Glutamatergic neuron (in vitro differentiated cells): ENCODE data around the gene NR6A1. TPM values are rescaled to one million over a fixed set of nuclear protein-coding genes. Genes with fewer than 3 reads are reported as not detected.

Source experiments
- DNase-seq: peaks from one replicate; pipeline ENCODE4 v3.0.0; 2022
- H3K27ac Mint-ChIP-seq: one replicate; pipeline ENCODE4 v1.8.0; 2020; ENCODE audit warnings: mild to moderate bottlenecking, mixed read lengths, inconsistent platforms; ENCODE audit not compliant: unreplicated experiment
- H3K27me3 Mint-ChIP-seq: one replicate; pipeline ENCODE4 v1.8.0; 2020; ENCODE audit warnings: mild to moderate bottlenecking, moderate library complexity, mixed read lengths, inconsistent platforms; ENCODE audit not compliant: unreplicated experiment
- H3K36me3 Mint-ChIP-seq: one replicate; pipeline ENCODE4 v1.8.0; 2020; ENCODE audit warnings: mild to moderate bottlenecking, mixed read lengths, inconsistent platforms; ENCODE audit not compliant: unreplicated experiment
- H3K4me1 Mint-ChIP-seq: one replicate; pipeline ENCODE4 v1.8.0; 2020; ENCODE audit warnings: mild to moderate bottlenecking, low read depth, mixed read lengths, inconsistent platforms; ENCODE audit not compliant: unreplicated experiment
- H3K4me3 Mint-ChIP-seq: one replicate; pipeline ENCODE4 v1.8.0; 2020; ENCODE audit warnings: mild to moderate bottlenecking, mixed read lengths, inconsistent platforms; ENCODE audit not compliant: unreplicated experiment
- H3K9me3 Mint-ChIP-seq: one replicate; pipeline ENCODE4 v1.8.0; 2020; ENCODE audit warnings: mild to moderate bottlenecking, moderate library complexity, mixed read lengths, inconsistent platforms; ENCODE audit not compliant: unreplicated experiment
- total RNA-seq: library from RNA; stranded (reverse); fragmentation: NEBNext Ultra II Directional; extraction: Animal tissue kit (Norgen Biotek cat#: 25700); gene quantifications from one replicate; pipeline ENCODE4 v1.2.1, GENCODE V29; 2021; ENCODE audit not compliant: unreplicated experiment
- TF ChIP-seq, protein P1 (sequence below): fragments of 200-600 bp; sonication (generic); IDR thresholded peaks from one replicate; pipeline ENCODE4 v1.5.0; 2021; ENCODE audit not compliant: partially characterized antibody, unreplicated experiment

Gene NR6A1
- total RNA-seq, 1 donor from 2014 or later = 51.0 TPM

DNA sequence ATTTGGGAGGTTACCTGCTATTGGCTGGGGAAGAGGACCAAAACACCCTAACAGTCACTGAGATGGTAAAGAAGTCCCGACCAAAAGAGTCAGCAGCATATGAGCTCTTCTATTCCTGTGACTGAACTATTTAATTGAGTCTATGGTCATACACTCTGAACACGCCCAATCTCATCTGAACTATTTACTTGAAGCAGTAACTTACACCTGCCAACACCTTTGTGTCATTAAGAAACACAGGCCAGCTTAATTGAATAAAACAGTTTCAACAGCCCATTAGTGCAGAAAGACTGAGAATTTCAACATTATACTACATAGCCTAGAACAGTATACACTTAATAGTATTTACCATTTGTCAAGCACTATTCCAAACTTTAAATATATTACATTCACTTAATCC lies 47.8 kb downstream of the NR6A1 start:
- no peak overlapping the region for H3K4me3 Mint-ChIP-seq
- H3K27ac Mint-ChIP-seq = no peak overlapping the region

DNA sequence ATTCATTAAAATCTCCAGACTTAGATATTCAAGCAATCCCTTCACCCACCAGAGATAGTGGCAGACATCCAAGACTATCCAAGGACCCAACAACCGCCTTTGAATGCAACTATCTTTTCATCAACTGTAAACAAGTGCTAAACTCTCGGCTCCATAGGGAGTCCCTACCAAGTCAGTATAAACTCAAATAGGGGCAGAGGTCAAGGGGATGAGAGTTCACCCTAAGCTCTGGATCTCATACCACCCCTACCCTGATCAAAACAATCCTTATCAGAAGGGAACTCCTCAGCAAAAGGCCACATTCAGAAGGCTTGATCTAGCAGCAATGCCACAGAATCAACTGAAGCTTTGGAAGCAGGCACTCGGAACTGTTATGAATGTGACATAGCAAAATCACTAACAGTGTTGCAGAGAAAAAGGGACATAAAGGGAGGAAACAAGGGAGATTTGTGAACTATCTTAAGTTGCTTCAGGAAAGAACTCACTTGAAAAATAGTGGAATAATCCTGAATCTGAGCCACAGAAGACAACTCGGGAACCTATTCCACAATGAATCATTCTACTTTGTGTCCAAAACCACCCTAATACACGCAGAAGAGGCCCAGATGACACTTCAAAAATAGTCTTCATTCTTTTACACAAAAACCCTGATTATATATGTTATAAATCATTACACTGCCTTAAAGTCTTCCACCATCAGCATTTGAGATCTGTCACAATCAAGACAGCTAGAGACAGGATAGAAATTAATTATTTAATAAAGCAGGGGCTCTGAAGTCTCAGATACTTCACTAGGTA lies 49.8 kb downstream of the NR6A1 start:
- Mint-ChIP-seq H3K4me1 (peaks cover 6% of the 10 kb centered on the region), H3K36me3 (no peaks in the 10 kb centered on the region)
- no peak for DNase-seq

More for the DNA sequence above, 47.8 kb downstream of the NR6A1 start:
- no peaks in the 10 kb centered on the region for H3K9me3 Mint-ChIP-seq
- TF ChIP-seq, protein P1, sequence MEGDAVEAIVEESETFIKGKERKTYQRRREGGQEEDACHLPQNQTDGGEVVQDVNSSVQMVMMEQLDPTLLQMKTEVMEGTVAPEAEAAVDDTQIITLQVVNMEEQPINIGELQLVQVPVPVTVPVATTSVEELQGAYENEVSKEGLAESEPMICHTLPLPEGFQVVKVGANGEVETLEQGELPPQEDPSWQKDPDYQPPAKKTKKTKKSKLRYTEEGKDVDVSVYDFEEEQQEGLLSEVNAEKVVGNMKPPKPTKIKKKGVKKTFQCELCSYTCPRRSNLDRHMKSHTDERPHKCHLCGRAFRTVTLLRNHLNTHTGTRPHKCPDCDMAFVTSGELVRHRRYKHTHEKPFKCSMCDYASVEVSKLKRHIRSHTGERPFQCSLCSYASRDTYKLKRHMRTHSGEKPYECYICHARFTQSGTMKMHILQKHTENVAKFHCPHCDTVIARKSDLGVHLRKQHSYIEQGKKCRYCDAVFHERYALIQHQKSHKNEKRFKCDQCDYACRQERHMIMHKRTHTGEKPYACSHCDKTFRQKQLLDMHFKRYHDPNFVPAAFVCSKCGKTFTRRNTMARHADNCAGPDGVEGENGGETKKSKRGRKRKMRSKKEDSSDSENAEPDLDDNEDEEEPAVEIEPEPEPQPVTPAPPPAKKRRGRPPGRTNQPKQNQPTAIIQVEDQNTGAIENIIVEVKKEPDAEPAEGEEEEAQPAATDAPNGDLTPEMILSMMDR = no peak
- no peaks in the 10 kb centered on the region for H3K36me3 Mint-ChIP-seq
- no peak for DNase-seq
- peaks cover 6% of the 10 kb centered on the region for H3K4me1 Mint-ChIP-seq
- H3K27me3 Mint-ChIP-seq = no peaks in the 10 kb centered on the region

DNA sequence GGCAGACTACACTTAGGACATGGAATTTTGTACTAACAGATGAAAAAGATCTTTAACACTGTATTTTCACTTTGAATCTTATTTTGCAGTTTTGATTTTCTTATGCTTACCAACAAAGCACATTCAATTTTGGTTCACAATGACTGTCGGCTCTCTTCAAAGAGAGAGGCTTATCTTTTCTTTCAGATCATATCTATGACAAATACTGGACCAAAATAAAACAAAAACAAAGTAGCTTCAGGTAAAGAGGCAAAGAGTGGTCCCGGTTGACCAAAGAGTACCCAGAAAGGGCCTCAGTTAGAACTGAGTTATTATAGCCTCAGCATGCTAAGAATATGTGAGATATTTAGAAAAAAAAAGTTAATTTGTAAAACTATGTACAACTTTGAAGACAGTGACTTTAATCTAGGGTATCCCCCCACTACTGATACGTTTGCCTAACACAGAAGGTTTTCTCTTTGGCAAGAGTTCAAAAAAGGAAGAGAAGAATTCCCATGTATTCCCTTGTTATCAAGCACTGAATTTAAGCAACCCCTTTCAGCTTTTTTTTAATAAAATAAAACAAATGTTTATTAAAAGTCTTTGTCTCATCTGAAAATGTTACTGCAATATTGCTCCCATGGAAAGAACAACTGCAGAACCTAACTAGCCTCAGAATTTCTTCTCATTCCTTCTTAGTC lies 50.5 kb downstream of the NR6A1 start:
- H3K27me3 Mint-ChIP-seq = no peaks in the 10 kb centered on the region
- H3K4me1 Mint-ChIP-seq = peaks cover 6% of the 10 kb centered on the region
- no peak for DNase-seq
- TF ChIP-seq, protein P1 = no peak
- H3K4me3 Mint-ChIP-seq = no peak overlapping the region
- H3K27ac Mint-ChIP-seq = no peak overlapping the region
- H3K9me3 Mint-ChIP-seq = peaks cover 1% of the 10 kb centered on the region
- no peaks in the 10 kb centered on the region for H3K36me3 Mint-ChIP-seq

More for the DNA sequence above, 49.8 kb downstream of the NR6A1 start:
- H3K9me3 Mint-ChIP-seq = peaks cover 1% of the 10 kb centered on the region
- H3K4me3 Mint-ChIP-seq = no peak overlapping the region
- no peaks in the 10 kb centered on the region for H3K27me3 Mint-ChIP-seq
- H3K27ac Mint-ChIP-seq = no peak overlapping the region
- TF ChIP-seq, protein P1 = no peak

DNA sequence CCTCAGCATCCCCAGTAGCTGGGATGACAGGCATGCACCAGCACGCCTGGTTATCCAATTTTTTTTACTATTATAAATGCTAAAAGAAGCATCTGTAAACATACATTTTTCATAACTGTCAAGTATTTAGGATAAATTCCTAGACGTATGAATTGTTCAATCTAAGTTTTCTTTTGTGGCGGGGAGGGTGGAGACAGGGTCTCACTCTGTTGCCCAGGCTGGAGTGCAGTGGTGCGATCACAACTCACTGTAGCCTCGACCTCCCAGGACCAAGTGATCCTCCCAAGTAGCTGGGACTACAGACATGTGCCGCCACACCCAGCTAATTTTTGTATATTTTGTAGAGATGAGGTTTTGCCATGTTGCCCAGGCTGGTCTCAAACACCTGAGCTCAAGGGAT lies 52.2 kb downstream of the NR6A1 start:
- no peak for DNase-seq
- Mint-ChIP-seq H3K4me3 (no peak overlapping the region), H3K36me3 (no peaks in the 10 kb centered on the region), H3K27ac (no peak overlapping the region), H3K4me1 (peaks cover 6% of the 10 kb centered on the region), H3K27me3 (no peaks in the 10 kb centered on the region), H3K9me3 (peaks cover 1% of the 10 kb centered on the region)
- TF ChIP-seq, protein P1 = no peak

DNA sequence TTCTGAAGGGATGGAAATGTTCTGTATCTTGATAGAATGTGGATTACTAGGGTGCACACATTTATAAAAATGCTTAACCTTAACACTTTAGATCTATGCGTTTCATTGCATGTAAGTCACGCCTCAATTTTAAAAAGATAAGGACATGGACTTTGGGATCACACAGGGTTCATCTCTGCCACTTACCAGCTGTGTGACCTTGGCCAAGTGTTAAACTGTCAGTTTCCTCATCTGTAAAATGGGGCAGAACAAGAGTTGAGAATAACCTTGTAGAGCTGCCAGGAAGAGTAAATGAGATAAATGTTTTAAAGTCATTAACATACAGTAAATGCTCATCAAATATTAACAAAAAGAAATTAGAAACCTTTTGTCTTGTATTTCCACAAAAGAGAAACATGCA lies 53.5 kb downstream of the NR6A1 start:
- Mint-ChIP-seq H3K27me3 (no peaks in the 10 kb centered on the region), H3K9me3 (peaks cover 1% of the 10 kb centered on the region), H3K4me3 (no peak overlapping the region), H3K27ac (no peak overlapping the region), H3K4me1 (no peaks in the 10 kb centered on the region), H3K36me3 (no peaks in the 10 kb centered on the region)
- TF ChIP-seq, protein P1 = no peak
- DNase-seq = no peak
